K562 (cell line): ENCODE data around the gene ARID5B.

Experiments used
- CHD1 ChIP-seq: fragments of 200-600 bp; sonication (generic); IDR thresholded peaks from one replicate; pipeline ENCODE4 v1.6.1; 2012; ENCODE audit warnings: mild to moderate bottlenecking, moderate library complexity, low read length, inconsistent platforms
- CHD4 ChIP-seq: fragments of 200-600 bp; sonication (generic); IDR thresholded peaks from 3 replicates; pipeline ENCODE4 v1.6.1; 2012; ENCODE audit warnings: low read depth, mild to moderate bottlenecking, mixed read lengths, low read length, inconsistent platforms; ENCODE audit not compliant: insufficient read depth, insufficient replicate concordance, poor library complexity, severe bottlenecking
- EP300 ChIP-seq: IDR thresholded peaks from 2 replicates; pipeline ENCODE4 v1.6.1; 2012; ENCODE audit warnings: low read length, improper control_type of control experiment
- EZH2 ChIP-seq: IDR thresholded peaks from 2 replicates; pipeline ENCODE4 v1.6.1; 2012; ENCODE audit warnings: low read depth, mild to moderate bottlenecking, inconsistent platforms, low read length, borderline replicate concordance
- FOS ChIP-seq: IDR thresholded peaks from 3 replicates; pipeline ENCODE4 v1.6.1; 2011; ENCODE audit not compliant: insufficient read length; ENCODE audit errors: extremely low read depth
- FOSL1 ChIP-seq: fragments of 200-800 bp; sonication (Bioruptor generic); conservative IDR thresholded peaks from 2 replicates; pipeline ENCODE4 v1.6.1; 2016; ENCODE audit warnings: missing genetic modification characterization, missing compliant biosample characterization
- GATA2 ChIP-seq: sonication (generic); formaldehyde crosslinking; IDR thresholded peaks from 2 replicates; pipeline ENCODE4 v1.4.0; 2020; ENCODE audit warnings: mild to moderate bottlenecking, missing genetic modification reagents
- KLF1 ChIP-seq: fragments of 450-650 bp; IDR thresholded peaks from 2 replicates; pipeline ENCODE4 v1.6.1; 2016; ENCODE audit warnings: missing genetic modification characterization, missing compliant biosample characterization
- ZNF121 ChIP-seq: sonication (generic); formaldehyde crosslinking; conservative IDR thresholded peaks from 2 replicates; pipeline ENCODE4 v1.8.0; 2022; ENCODE audit warnings: missing genetic modification reagents
- TF ChIP-seq, protein P1 (sequence below), 3 experiments: IDR thresholded peaks in 2 of 3; conservative IDR thresholded peaks in 1 of 3; 2 replicates each; pipeline ENCODE4 v1.5.1; 2011 to 2012; ENCODE audit warnings: low read length in 3 of 3, mild to moderate bottlenecking in 3 of 3, control low read depth in 2 of 3, improper control_type of control experiment in 1 of 3, inconsistent platforms in 1 of 3, low read depth in 1 of 3, mixed read lengths in 1 of 3, moderate library complexity in 1 of 3; ENCODE audit not compliant: insufficient read depth in 2 of 3

- TF ChIP-seq ZNF121 (CRISPR knock-in tag), result no peak
- TF ChIP-seq FOSL1 (tag), result peak; percentile 75
- TF ChIP-seq FOS, result no peak
- no peak for TF ChIP-seq EP300
- TF ChIP-seq CHD1, result no peak
- no peak for TF ChIP-seq EZH2
- no peak for TF ChIP-seq GATA2 (CRISPR knock-in tag)
- TF ChIP-seq, protein P1, sequence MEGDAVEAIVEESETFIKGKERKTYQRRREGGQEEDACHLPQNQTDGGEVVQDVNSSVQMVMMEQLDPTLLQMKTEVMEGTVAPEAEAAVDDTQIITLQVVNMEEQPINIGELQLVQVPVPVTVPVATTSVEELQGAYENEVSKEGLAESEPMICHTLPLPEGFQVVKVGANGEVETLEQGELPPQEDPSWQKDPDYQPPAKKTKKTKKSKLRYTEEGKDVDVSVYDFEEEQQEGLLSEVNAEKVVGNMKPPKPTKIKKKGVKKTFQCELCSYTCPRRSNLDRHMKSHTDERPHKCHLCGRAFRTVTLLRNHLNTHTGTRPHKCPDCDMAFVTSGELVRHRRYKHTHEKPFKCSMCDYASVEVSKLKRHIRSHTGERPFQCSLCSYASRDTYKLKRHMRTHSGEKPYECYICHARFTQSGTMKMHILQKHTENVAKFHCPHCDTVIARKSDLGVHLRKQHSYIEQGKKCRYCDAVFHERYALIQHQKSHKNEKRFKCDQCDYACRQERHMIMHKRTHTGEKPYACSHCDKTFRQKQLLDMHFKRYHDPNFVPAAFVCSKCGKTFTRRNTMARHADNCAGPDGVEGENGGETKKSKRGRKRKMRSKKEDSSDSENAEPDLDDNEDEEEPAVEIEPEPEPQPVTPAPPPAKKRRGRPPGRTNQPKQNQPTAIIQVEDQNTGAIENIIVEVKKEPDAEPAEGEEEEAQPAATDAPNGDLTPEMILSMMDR (IDR thresholded peaks at IDR 0.05 in 2 of 3, conservative IDR thresholded peaks at IDR 0.05 in 1 of 3; ENCODE audit: insufficient read depth in 2 of 3, low read depth in 1 of 3, low read length in 3 of 3), result no peak
- TF ChIP-seq KLF1 (tag), result no peak
- TF ChIP-seq CHD4, result no peak
Measured at GRCh38 chr10:61899069-61899531, 2.4 kb upstream of the ARID5B start.
